Lower leg skin (tissue), 3 donors: ENCODE data around the gene USP17L20.
"Not testable (repeated sequence)": the region's sequence is repeated elsewhere in the genome, so short reads cannot be mapped to it uniquely, and the experiment has no call there.

Experiments
- CTCF ChIP-seq, 3 donors: fragments of 450-650 bp; IDR thresholded peaks; one replicate each; pipeline ENCODE4 v1.5.1; 2016; ENCODE audit warnings: antibody characterized with exemption in 3 of 3, mild to moderate bottlenecking in 3 of 3, moderate library complexity in 2 of 3
- POLR2A ChIP-seq, 2 donors: fragments of 450-650 bp; IDR thresholded peaks; one replicate each; pipeline ENCODE4 v1.6.1; 2016 to 2017; ENCODE audit warnings: antibody characterized with exemption in 2 of 2, mild to moderate bottlenecking in 1 of 2, moderate library complexity in 1 of 2

DNA sequence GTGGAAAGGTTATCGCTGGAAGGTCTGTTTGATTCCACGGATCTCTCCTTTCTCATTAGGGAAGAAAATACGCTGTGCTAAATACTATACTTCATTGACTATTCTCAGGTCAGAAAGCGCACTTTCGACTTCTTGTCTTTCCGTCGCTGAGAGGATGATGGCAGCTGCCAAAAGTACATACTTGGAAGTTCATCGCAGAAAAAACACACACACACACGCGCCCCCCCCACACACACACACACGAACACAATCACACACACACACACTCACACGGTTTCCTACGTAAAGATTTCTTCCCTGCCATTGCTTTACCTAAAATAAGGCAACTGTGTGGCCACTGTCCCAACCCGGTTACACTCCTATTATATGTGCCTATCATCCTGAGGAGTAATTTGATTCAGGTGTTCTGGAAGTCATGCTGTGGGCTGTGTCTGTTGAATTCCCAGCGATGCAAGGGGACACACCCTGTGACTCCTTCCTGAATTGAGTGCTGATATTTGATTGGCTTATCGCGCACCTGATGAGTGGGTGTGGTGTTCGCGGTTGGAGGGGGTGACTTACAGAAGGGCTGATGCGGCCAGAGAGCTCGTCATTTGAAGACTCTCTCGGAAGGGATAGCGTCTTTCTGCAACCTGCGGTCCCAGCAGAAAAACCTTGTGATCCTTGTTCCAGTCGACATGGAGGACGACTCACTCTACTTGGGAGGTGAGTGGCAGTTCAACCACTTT lies 9.8 kb upstream of the USP17L20 start, which contains the start of gene USP17L18:
- not testable (repeated sequence) for TF ChIP-seq POLR2A, CTCF (IDR thresholded peaks at IDR 0.05)
